AG04449 (cell line): ENCODE data around the gene TNFSF8.

ENCODE experiments used
- CTCF ChIA-PET: fragments of 350-600 bp; formaldehyde crosslinking; extraction: SDS; loops from one replicate; lab custom pipeline; 2021; ENCODE audit warnings: antibody characterized with exemption; lab: Yijun Ruan, JAX
- POLR2A ChIA-PET: fragments of 400-600, 350-600 bp; formaldehyde crosslinking; extraction: SDS; loops from one replicate; lab custom pipeline; 2020; ENCODE audit warnings: antibody characterized with exemption, inconsistent platforms; lab: Yijun Ruan, JAX
- DNase-seq: peaks from one replicate; pipeline ENCODE4 v3.0.0-alpha.2; 2010; ENCODE audit warnings: low read depth, low spot score
- H3K4me3 ChIP-seq: 2 replicates; pipeline ENCODE4 v1.5.1; 2011; ENCODE audit warnings: low read depth, mild to moderate bottlenecking, control low read depth, low read length
- CTCF ChIP-seq: IDR thresholded peaks from one replicate; pipeline ENCODE4 v1.5.1; 2011; ENCODE audit warnings: mild to moderate bottlenecking, moderate library complexity, low read length, control low read depth, inconsistent platforms; ENCODE audit not compliant: insufficient read depth; ENCODE audit errors: missing control alignments

Gene TNFSF8

GRCh38 chr9:114894609-114895433 is 35.6 kb downstream of the TNFSF8 start:
- ChIA-PET CTCF (interaction anchor here (0.7 to 2.8 kb wide), 5 partner anchors 12 to 241 kb away, joined by 3 to 25 read pairs (median 4); no protein-coding TSS in a partner anchor), POLR2A (interaction anchor here (0.9 kb wide), 1 partner anchor 12 kb away, joined by 3 read pairs; no protein-coding TSS in a partner anchor)
- peak; percentile 85 for DNase-seq

DNA sequence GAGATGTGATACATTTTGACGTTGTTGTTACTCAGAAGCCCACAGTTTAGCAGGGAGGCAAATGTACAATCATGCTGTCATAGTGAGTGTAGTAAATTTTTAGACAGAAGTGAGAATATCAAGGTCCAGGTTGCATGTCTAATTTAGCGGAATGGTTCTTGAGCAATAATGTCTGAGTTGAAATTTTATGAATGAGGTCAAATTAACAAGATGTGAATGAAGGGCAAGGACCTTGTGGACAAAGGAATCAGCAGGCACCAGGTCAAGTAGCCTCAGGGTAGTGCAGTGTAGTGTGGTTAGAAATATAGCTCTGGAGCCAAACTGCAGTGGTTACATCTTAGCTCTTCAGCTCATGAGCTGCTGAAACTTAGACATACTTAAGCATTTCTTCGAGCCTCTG is 36.2 kb downstream of the TNFSF8 start:
- POLR2A ChIA-PET, result interaction anchor here (0.9 kb wide), 1 partner anchor 13 kb away, joined by 3 read pairs; no protein-coding TSS in a partner anchor
- CTCF ChIA-PET, result interaction anchor here (1.5 to 2.8 kb wide), 2 partner anchors 12 to 16 kb away, joined by 6 to 25 read pairs; no protein-coding TSS in a partner anchor
- H3K4me3 ChIP-seq, result no peak overlapping the region
- TF ChIP-seq CTCF, result no peak
- no peak for DNase-seq

More at GRCh38 chr9:114894609-114895433, 35.6 kb downstream of the TNFSF8 start:
- TF ChIP-seq CTCF, result no peak
- no peak overlapping the region for H3K4me3 ChIP-seq

- no peak for TF ChIP-seq CTCF
- POLR2A ChIA-PET, result no interaction called here
- no peak for DNase-seq
Measured at GRCh38 chr9:114893221-114894010, 37.0 kb downstream of the TNFSF8 start.

DNA sequence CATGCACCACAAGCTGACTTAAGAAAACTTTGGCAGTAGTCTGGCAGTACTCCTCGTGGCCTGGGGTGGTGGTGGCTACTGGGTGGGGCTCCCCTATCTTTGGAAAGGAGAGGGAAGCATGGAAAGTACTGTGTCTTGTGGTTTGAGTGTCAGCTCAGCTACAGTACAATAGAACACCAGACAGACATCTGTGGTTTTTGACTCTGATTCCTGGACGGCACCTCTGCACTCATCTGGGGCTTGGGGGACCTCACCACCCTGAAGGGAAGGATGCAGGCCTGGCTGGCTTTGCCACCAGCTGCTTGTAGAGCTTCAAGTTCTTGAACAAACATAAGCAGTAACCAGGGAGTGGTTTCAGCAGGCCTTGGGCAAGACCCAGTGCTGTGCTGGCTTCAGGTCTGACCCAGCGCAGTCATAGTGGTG is 40.6 kb downstream of the TNFSF8 start:
- POLR2A ChIA-PET, result no interaction called here
- CTCF ChIA-PET, result interaction anchor here (1.0 to 1.2 kb wide), 2 partner anchors 20 to 21 kb away, joined by 3 read pairs; no protein-coding TSS in a partner anchor
- no peak for TF ChIP-seq CTCF
- no peak overlapping the region for H3K4me3 ChIP-seq
- no peak for DNase-seq

More at GRCh38 chr9:114893221-114894010, 37.0 kb downstream of the TNFSF8 start:
- H3K4me3 ChIP-seq, result no peak overlapping the region
- CTCF ChIA-PET, result interaction anchor here (0.8 kb wide), 1 partner anchor 213 kb away, joined by 3 read pairs; no protein-coding TSS in a partner anchor

GRCh38 chr9:114888607-114889006 is 41.8 kb downstream of the TNFSF8 start:
- ChIA-PET CTCF (interaction anchor here (0.8 to 2.6 kb wide), 3 partner anchors 18 to 22 kb away, joined by 3 to 16 read pairs (median 3); no protein-coding TSS in a partner anchor), POLR2A (no interaction called here)
- TF ChIP-seq CTCF, result no peak
- DNase-seq, result no peak
- H3K4me3 ChIP-seq, result no peak overlapping the region
